ENCODE results near the gene PRR35.

DNA sequence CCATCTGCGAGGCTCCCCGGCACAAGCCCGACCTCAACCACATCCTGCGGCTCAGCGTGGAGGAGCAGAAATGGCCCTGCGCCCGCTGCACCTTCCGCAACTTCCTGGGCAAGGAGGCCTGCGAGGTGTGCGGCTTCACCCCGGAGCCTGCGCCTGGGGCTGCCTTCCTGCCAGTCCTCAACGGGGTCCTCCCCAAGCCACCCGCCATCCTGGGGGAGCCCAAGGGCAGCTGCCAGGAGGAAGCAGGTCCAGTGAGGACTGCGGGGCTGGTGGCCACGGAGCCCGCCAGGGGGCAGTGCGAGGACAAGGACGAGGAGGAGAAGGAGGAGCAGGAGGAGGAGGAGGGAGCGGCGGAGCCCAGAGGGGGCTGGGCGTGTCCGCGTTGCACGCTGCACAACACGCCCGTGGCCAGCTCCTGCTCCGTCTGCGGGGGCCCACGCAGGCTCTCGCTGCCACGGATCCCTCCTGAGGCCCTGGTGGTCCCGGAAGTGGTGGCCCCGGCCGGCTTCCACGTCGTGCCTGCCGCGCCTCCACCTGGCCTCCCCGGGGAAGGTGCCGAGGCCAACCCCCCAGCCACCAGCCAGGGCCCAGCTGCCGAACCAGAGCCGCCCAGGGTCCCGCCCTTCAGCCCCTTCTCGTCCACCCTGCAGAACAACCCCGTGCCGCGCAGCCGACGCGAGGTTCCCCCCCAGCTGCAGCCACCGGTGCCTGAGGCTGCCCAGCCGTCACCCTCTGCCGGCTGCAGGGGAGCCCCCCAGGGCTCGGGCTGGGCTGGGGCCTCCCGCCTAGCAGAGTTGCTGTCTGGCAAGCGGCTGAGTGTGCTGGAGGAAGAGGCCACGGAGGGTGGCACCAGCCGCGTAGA, 13.1 kb upstream of the PRR35 start:
- TF ChIP-seq, protein P1, sequence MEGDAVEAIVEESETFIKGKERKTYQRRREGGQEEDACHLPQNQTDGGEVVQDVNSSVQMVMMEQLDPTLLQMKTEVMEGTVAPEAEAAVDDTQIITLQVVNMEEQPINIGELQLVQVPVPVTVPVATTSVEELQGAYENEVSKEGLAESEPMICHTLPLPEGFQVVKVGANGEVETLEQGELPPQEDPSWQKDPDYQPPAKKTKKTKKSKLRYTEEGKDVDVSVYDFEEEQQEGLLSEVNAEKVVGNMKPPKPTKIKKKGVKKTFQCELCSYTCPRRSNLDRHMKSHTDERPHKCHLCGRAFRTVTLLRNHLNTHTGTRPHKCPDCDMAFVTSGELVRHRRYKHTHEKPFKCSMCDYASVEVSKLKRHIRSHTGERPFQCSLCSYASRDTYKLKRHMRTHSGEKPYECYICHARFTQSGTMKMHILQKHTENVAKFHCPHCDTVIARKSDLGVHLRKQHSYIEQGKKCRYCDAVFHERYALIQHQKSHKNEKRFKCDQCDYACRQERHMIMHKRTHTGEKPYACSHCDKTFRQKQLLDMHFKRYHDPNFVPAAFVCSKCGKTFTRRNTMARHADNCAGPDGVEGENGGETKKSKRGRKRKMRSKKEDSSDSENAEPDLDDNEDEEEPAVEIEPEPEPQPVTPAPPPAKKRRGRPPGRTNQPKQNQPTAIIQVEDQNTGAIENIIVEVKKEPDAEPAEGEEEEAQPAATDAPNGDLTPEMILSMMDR (IDR thresholded peaks at IDR 0.05): peak; percentile 58 to 70 (median 68)
- TF ChIP-seq POLR2A (IDR thresholded peaks at IDR 0.05): no peak
